ENCODE data around the gene IGFL1. TPM values are rescaled to one million over a fixed set of nuclear protein-coding genes. Genes with fewer than 3 reads are reported as not detected.
A peak's percentile ranks its signal among the peaks of the same experiment; 100 is the strongest.

The IGFL1 gene
- total and polyA plus RNA-seq, 2 of the 8 experiments (the other 6 are each of a cell fraction or from before 2014, with no cell fraction given) = not detected

- no peak overlapping the region for H3K23ac ChIP-seq (ENCODE audit: insufficient read length)
- H2BK15ac ChIP-seq (ENCODE audit: low read length) = no peak overlapping the region
- H3K79me2 ChIP-seq (ENCODE audit: control insufficient read depth in 1 of 2, insufficient read depth in 2 of 2, low read length in 2 of 2) = no peaks in the 10 kb centered on the region
- H2AFZ ChIP-seq (ENCODE audit: low read length) = no peak overlapping the region
- no peaks in the 10 kb centered on the region for H3K36me3 ChIP-seq (ENCODE audit: control insufficient read depth in 2 of 4, insufficient read depth in 4 of 4, low read length in 3 of 4)
- no peak overlapping the region for H3K4ac ChIP-seq (replicated peaks; ENCODE audit: insufficient read length, low read depth, low read length)
- H2BK5ac ChIP-seq (ENCODE audit: low read depth, low read length) = no peak overlapping the region
- ChIA-PET CTCF (ENCODE audit: partially characterized antibody) (interaction anchor here (1.0 to 1.2 kb wide), 2 partner anchors 10 to 42 kb away, joined by 3 to 4 read pairs; no protein-coding TSS in a partner anchor), POLR2A (ENCODE audit: partially characterized antibody) (no interaction called here)
- 70% methylated on average over 7 of the region's 7 CpGs; no CpG with 5 or more reads in 1 of the 2 experiments for WGBS, 2 experiments (ENCODE audit: extremely low coverage in 1 of 2, insufficient coverage in 1 of 2, insufficient read length in 1 of 2, insufficient replicate concordance in 2 of 2, low coverage in 1 of 2, low lambda C conversion rate in 2 of 2, missing lambda C conversion rate in 1 of 2)
- no peak overlapping the region for H2BK12ac ChIP-seq (ENCODE audit: low read depth, low read length)
- H3K27me3 ChIP-seq (replicated peaks in 1 of 4; ENCODE audit: control insufficient read depth in 3 of 4, extremely low read depth in 1 of 4, insufficient read depth in 3 of 4, low read length in 3 of 4) = peaks cover 0 to 2% (median 0%) of the 10 kb centered on the region in 4 experiments; a peak in 1 of 7 replicates
- H2BK120ac ChIP-seq (replicated peaks; ENCODE audit: low read depth, low read length) = no peak overlapping the region
- no peak overlapping the region for H4K91ac ChIP-seq (replicated peaks; ENCODE audit: insufficient read length, low read length)
- H4K20me1 ChIP-seq (replicated peaks in 1 of 2; ENCODE audit: control insufficient read depth in 1 of 2, insufficient read depth in 2 of 2, low read length in 2 of 2) = peaks cover 0 to 3% of the 10 kb centered on the region in 2 experiments
- no peak for FAIRE-seq
- 0 out of 7 replicates have a peak, but pooled peaks cover 0 to 3% (median 0%) of the 10 kb centered on the region in 4 experiments for H3K4me1 ChIP-seq (replicated peaks in 1 of 4; ENCODE audit: control insufficient read depth in 3 of 4, insufficient read depth in 4 of 4, low read length in 3 of 4)
- no peaks in the 10 kb centered on the region for H3K79me1 ChIP-seq (ENCODE audit: low read depth, low read length)
- no peak overlapping the region for H3K27ac ChIP-seq (ENCODE audit: low read depth, low read length)
- no peak overlapping the region for H2AK5ac ChIP-seq (ENCODE audit: low read depth, low read length)
- H2BK20ac ChIP-seq (ENCODE audit: low read length) = no peak overlapping the region
- H3K4me3 ChIP-seq (ENCODE audit: extremely low read depth in 1 of 4, insufficient read depth in 2 of 4, low read depth in 3 of 4, low read length in 4 of 4) = no peak overlapping the region
- no peaks in the 10 kb centered on the region for H3K9me3 ChIP-seq (ENCODE audit: insufficient read depth in 2 of 2, low read depth in 1 of 2, low read length in 1 of 2)
- H3K9ac ChIP-seq (replicated peaks in 1 of 4; ENCODE audit: extremely low read depth in 1 of 4, low read depth in 3 of 4, low read length in 3 of 4) = no peak overlapping the region
- no peak overlapping the region for H3K56ac ChIP-seq (replicated peaks; ENCODE audit: insufficient read length, low read depth, low read length)
- no peak overlapping the region for H3K4me2 ChIP-seq (ENCODE audit: insufficient read depth in 1 of 2, low read depth in 2 of 2, low read length in 2 of 2)
- H3K23me2 ChIP-seq (ENCODE audit: low read depth, low read length) = no peaks in the 10 kb centered on the region
- H4K8ac ChIP-seq (ENCODE audit: extremely low read depth, insufficient read depth, low read length) = no peak overlapping the region
- peak in 1 of 2 experiments; percentile 50 for DNase-seq (ENCODE audit: low read depth in 1 of 2, low spot score in 2 of 2)
- H4K5ac ChIP-seq (ENCODE audit: insufficient read length, low read depth, low read length) = no peak overlapping the region
- H3K18ac ChIP-seq (ENCODE audit: extremely low read depth, low read length) = no peak overlapping the region
- no peak overlapping the region for H3K14ac ChIP-seq (ENCODE audit: insufficient read length)
- TF ChIP-seq SIN3A (conservative IDR thresholded peaks at IDR 0.05 in 1 of 2, IDR thresholded peaks at IDR 0.05 in 1 of 2; ENCODE audit: low read depth in 1 of 2, low read length in 2 of 2) (peak; percentile 97 to 99), CBX5 (IDR thresholded peaks at IDR 0.05; ENCODE audit: low read depth, low read length) (no peak), GTF2F1 (IDR thresholded peaks at IDR 0.05; ENCODE audit: borderline replicate concordance, low read depth, low read length) (no peak), KDM5A (IDR thresholded peaks at IDR 0.05; ENCODE audit: low read length) (no peak), USF2 (IDR thresholded peaks at IDR 0.05; ENCODE audit: low read length) (no peak), BACH1 (IDR thresholded peaks at IDR 0.05; ENCODE audit: low read length) (peak; percentile 92), TEAD4 (IDR thresholded peaks at IDR 0.05; ENCODE audit: low read depth, low read length) (peak; percentile 84), KDM1A (IDR thresholded peaks at IDR 0.05; ENCODE audit: borderline replicate concordance, low read length) (no peak), MAFK (IDR thresholded peaks at IDR 0.05; ENCODE audit: low read depth, low read length) (peak; percentile 30; the same call in 1 of the 2 replicates), SAP30 (IDR thresholded peaks at IDR 0.05; ENCODE audit: insufficient read depth, insufficient replicate concordance, low read length) (peak; percentile 70), CREB1 (IDR thresholded peaks at IDR 0.05) (no peak), JUN (IDR thresholded peaks at IDR 0.05; ENCODE audit: low read depth, low read length) (no peak)
Measured at GRCh38 chr19:46221981-46222610, 7.4 kb upstream of the IGFL1 start.

All from H1 (cell line).